Stimulated activated naive CD8-positive, alpha-beta T cell treated with anti-CD3 and anti-CD28 coated beads, Interleukin-15, amount 100 ng/mL, for 72 hours (primary cell): ENCODE data around the gene BTG4.

Experiments
- ATAC-seq: fragments of 150-1000 bp; cut with Tn5 transposase; 2 replicates; pipeline ENCODE4 v1.10.0; 2021; ENCODE audit warnings: mild to moderate bottlenecking, moderate library complexity
- DNase-seq, 2 donors: peaks; one replicate each; pipeline ENCODE4 v3.0.0; 2021 to 2022
- H3K27ac Mint-ChIP-seq, 2 donors: one replicate each; pipeline ENCODE4 v1.8.0; 2022; ENCODE audit warnings: mild to moderate bottlenecking in 2 of 2, mixed read lengths in 2 of 2, moderate library complexity in 2 of 2
- H3K27me3 Mint-ChIP-seq: one replicate; pipeline ENCODE4 v1.8.0; 2022; ENCODE audit warnings: mixed read lengths
- H3K4me1 Mint-ChIP-seq: one replicate; pipeline ENCODE4 v1.8.0; 2022; ENCODE audit warnings: mild to moderate bottlenecking, mixed read lengths
- H3K4me3 Mint-ChIP-seq, 2 donors: one replicate each; pipeline ENCODE4 v1.8.0; 2022; ENCODE audit warnings: mild to moderate bottlenecking in 2 of 2, mixed read lengths in 2 of 2, moderate library complexity in 1 of 2
- H3K9me3 Mint-ChIP-seq, 2 donors: one replicate each; pipeline ENCODE4 v1.8.0; 2022; ENCODE audit warnings: mixed read lengths in 2 of 2

BTG4 gene

GRCh38 chr11:111540937-111541253 lies 28.7 kb upstream of the BTG4 start:
- no peak for ATAC-seq
- no peaks in the 10 kb centered on the region for H3K9me3 Mint-ChIP-seq
- H3K27me3 Mint-ChIP-seq, result no peaks in the 10 kb centered on the region
- peaks cover 70% of the 10 kb centered on the region for H3K4me1 Mint-ChIP-seq
- peak overlapping the region; percentile 85 to 90 for H3K4me3 Mint-ChIP-seq
- peak overlapping the region; percentile 89 to 95 for H3K27ac Mint-ChIP-seq
- DNase-seq, result peak in 1 of 2 donors; percentile 23

- Mint-ChIP-seq H3K9me3 (no peaks in the 10 kb centered on the region), H3K27me3 (no peaks in the 10 kb centered on the region), H3K4me1 (peaks cover 72% of the 10 kb centered on the region), H3K4me3 (peak within 1 kb of the TSS; percentile 85 to 90), H3K27ac (peak within 1 kb of the TSS; percentile 93 to 97)
- peak; percentile 72 for ATAC-seq
- DNase-seq, result peak; percentile 79 to 84
These were observed 28.1 kb upstream of the BTG4 start, which contains the start of gene LAYN for GRCh38 chr11:111540114-111540936. TSS of gene LAYN (plus strand) at chr11:111540720. CDS start at chr11:111540844, 124 bp downstream.

GRCh38 chr11:111539426-111540113 lies 27.4 kb upstream of the BTG4 start:
- H3K27ac Mint-ChIP-seq, result peak overlapping the region; percentile 93 to 97
- DNase-seq (peak; percentile 69 to 82), ATAC-seq (peak; percentile 82)
- no peaks in the 10 kb centered on the region for H3K27me3 Mint-ChIP-seq
- H3K4me1 Mint-ChIP-seq, result peaks cover 79% of the 10 kb centered on the region
- H3K4me3 Mint-ChIP-seq, result peak overlapping the region; percentile 85 to 90
- no peaks in the 10 kb centered on the region for H3K9me3 Mint-ChIP-seq

GRCh38 chr11:111538407-111539114 lies 26.4 kb upstream of the BTG4 start:
- DNase-seq (peak; percentile 27 to 33), ATAC-seq (peak; percentile 77)
- Mint-ChIP-seq H3K4me1 (peaks cover 79% of the 10 kb centered on the region), H3K4me3 (peak overlapping the region; percentile 30 to 90), H3K9me3 (no peaks in the 10 kb centered on the region), H3K27ac (peak overlapping the region; percentile 93 to 97), H3K27me3 (no peaks in the 10 kb centered on the region)

- H3K9me3 Mint-ChIP-seq, result no peaks in the 10 kb centered on the region
- H3K27me3 Mint-ChIP-seq, result no peaks in the 10 kb centered on the region
- DNase-seq (no peak), ATAC-seq (no peak)
- peaks cover 73% of the 10 kb centered on the region for H3K4me1 Mint-ChIP-seq
- no peak overlapping the region for H3K4me3 Mint-ChIP-seq
- H3K27ac Mint-ChIP-seq, result no peak overlapping the region
These were observed 25.2 kb upstream of the BTG4 start for GRCh38 chr11:111537336-111537860.

- no peak for ATAC-seq
- no peaks in the 10 kb centered on the region for H3K9me3 Mint-ChIP-seq
- H3K27me3 Mint-ChIP-seq, result no peaks in the 10 kb centered on the region
- no peak overlapping the region for H3K4me3 Mint-ChIP-seq
- DNase-seq, result no peak
- H3K27ac Mint-ChIP-seq, result no peak overlapping the region
- peaks cover 76% of the 10 kb centered on the region for H3K4me1 Mint-ChIP-seq
These were observed 23.1 kb upstream of the BTG4 start for GRCh38 chr11:111535281-111535680.

- no peaks in the 10 kb centered on the region for H3K9me3 Mint-ChIP-seq
- peaks cover 79% of the 10 kb centered on the region for H3K4me1 Mint-ChIP-seq
- DNase-seq (no peak), ATAC-seq (peak; percentile 75)
- H3K27ac Mint-ChIP-seq, result peak overlapping the region; percentile 96
- peak overlapping the region; percentile 73 to 75 for H3K4me3 Mint-ChIP-seq
- no peaks in the 10 kb centered on the region for H3K27me3 Mint-ChIP-seq
These were observed 20.2 kb upstream of the BTG4 start for GRCh38 chr11:111532365-111532709.

- DNase-seq (peak; percentile 71 to 84), ATAC-seq (peak; percentile 97)
- H3K27me3 Mint-ChIP-seq, result no peaks in the 10 kb centered on the region
- H3K9me3 Mint-ChIP-seq, result no peaks in the 10 kb centered on the region
- H3K4me1 Mint-ChIP-seq, result peaks cover 76% of the 10 kb centered on the region
- peak overlapping the region; percentile 96 for H3K27ac Mint-ChIP-seq
- H3K4me3 Mint-ChIP-seq, result peak overlapping the region; percentile 73 to 75
These were observed 19.6 kb upstream of the BTG4 start for GRCh38 chr11:111531687-111532364.

GRCh38 chr11:111531136-111531535 lies 18.9 kb upstream of the BTG4 start:
- no peak for DNase-seq
- H3K27me3 Mint-ChIP-seq, result no peaks in the 10 kb centered on the region
- peaks cover 76% of the 10 kb centered on the region for H3K4me1 Mint-ChIP-seq
- peak overlapping the region; percentile 73 to 75 for H3K4me3 Mint-ChIP-seq
- no peak overlapping the region for H3K27ac Mint-ChIP-seq
- no peak for ATAC-seq
- no peaks in the 10 kb centered on the region for H3K9me3 Mint-ChIP-seq

- peaks cover 82% of the 10 kb centered on the region for H3K4me1 Mint-ChIP-seq
- H3K27me3 Mint-ChIP-seq, result no peaks in the 10 kb centered on the region
- peak overlapping the region in 1 of 2 donors; percentile 37 for H3K27ac Mint-ChIP-seq
- DNase-seq, result no peak
- no peaks in the 10 kb centered on the region for H3K9me3 Mint-ChIP-seq
- no peak for ATAC-seq
- peak overlapping the region in 1 of 2 donors; percentile 3 for H3K4me3 Mint-ChIP-seq
These were observed 17.9 kb upstream of the BTG4 start for GRCh38 chr11:111530091-111530490.

- H3K4me3 Mint-ChIP-seq, result peak overlapping the region; percentile 26 to 54
- ATAC-seq (peak; percentile 32), DNase-seq (peak; percentile 28 to 33)
- H3K27ac Mint-ChIP-seq, result peak overlapping the region; percentile 93 to 95
- no peaks in the 10 kb centered on the region for H3K9me3 Mint-ChIP-seq
- H3K27me3 Mint-ChIP-seq, result no peaks in the 10 kb centered on the region
- H3K4me1 Mint-ChIP-seq, result peaks cover 78% of the 10 kb centered on the region
These were observed 16.4 kb upstream of the BTG4 start for GRCh38 chr11:111528557-111528956.

GRCh38 chr11:111527279-111527678 lies 15.1 kb upstream of the BTG4 start:
- no peaks in the 10 kb centered on the region for H3K27me3 Mint-ChIP-seq
- H3K9me3 Mint-ChIP-seq, result no peaks in the 10 kb centered on the region
- no peak for DNase-seq
- no peak for ATAC-seq
- H3K4me1 Mint-ChIP-seq, result peaks cover 76% of the 10 kb centered on the region
- no peak overlapping the region for H3K4me3 Mint-ChIP-seq
- H3K27ac Mint-ChIP-seq, result no peak overlapping the region

GRCh38 chr11:111526501-111526900 lies 14.3 kb upstream of the BTG4 start:
- Mint-ChIP-seq H3K4me1 (peaks cover 70% of the 10 kb centered on the region), H3K9me3 (no peaks in the 10 kb centered on the region), H3K27ac (peak overlapping the region in 1 of 2 donors; percentile 78), H3K4me3 (peak overlapping the region; percentile 36 to 44), H3K27me3 (no peaks in the 10 kb centered on the region)
- ATAC-seq (peak; percentile 92), DNase-seq (peak; percentile 46 to 67)

- Mint-ChIP-seq H3K4me3 (peak overlapping the region; percentile 36 to 44), H3K9me3 (no peaks in the 10 kb centered on the region), H3K27me3 (no peaks in the 10 kb centered on the region), H3K4me1 (peaks cover 72% of the 10 kb centered on the region), H3K27ac (peak overlapping the region in 1 of 2 donors; percentile 78)
- DNase-seq (no peak), ATAC-seq (no peak)
These were observed 13.3 kb upstream of the BTG4 start for GRCh38 chr11:111525456-111525855.

GRCh38 chr11:111524056-111524455 lies 11.9 kb upstream of the BTG4 start:
- Mint-ChIP-seq H3K4me1 (peaks cover 72% of the 10 kb centered on the region), H3K27ac (no peak overlapping the region), H3K4me3 (no peak overlapping the region), H3K27me3 (no peaks in the 10 kb centered on the region), H3K9me3 (no peaks in the 10 kb centered on the region)
- ATAC-seq, result no peak
- DNase-seq, result no peak
